ENCODE measurements around the gene TJP2.

The TJP2 gene

DNA sequence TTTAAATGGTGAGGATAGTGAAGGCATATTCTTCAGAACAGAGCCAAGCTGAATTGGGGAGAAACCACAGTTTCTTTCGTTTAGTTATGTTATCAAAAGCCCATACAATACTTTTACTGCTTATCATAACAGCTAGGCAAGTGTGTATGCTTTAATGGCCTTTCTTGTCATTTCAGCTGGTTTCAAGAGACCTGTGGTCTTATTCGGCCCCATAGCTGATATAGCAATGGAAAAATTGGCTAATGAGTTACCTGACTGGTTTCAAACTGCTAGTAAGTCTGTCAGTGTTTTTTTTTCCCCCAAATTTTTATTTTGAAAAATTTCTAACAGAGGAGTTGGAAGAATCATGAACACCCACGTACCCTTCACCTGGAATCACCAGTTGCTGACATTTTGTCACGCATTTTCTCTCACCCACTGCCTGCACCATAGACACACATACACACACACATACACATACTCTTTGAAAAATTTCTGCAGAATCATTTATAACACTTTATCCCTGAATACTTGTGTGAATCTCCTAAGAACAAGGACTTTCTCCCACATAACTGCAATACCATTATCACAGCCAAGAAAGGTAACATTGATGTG, 63.7 kb downstream of the TJP2 start:
- DNase-seq: no peak

DNA sequence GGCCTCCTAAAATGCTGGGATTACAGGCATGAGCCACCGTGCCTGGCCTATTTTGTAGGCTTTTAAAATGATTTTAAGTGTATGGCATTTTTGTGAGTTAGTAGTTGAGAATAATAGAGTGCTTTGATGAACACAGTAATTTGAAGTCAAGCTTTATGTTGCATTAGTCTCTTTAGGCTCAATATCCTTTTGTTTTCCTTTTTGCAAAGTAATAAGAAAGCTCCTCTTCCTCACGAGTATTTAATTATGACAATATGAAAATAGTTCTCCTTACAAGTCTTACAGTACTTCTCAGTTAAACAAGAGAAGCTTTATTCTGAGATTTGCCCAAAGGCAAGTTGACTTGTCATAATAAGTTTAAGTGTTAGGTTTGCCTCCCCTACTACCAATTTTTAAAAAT, 69.0 kb downstream of the TJP2 start:
- DNase-seq: no peak

DNA sequence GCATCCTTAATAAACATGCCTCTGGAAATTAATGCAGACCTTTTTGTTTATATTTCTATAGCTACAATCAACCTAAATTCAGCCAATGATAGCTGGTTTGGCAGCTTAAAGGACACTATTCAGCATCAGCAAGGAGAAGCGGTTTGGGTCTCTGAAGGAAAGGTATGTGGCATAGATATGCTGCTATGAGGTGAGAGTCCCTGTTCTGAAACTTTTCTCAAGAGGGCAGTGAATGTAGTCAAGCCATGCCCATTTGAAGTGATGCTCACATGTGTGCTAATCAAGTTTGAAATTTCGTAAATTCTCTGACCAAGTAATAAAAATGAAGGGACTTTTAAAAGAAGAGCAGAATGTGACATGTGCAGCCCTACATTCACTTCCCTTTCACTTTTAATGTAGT, 72.6 kb downstream of the TJP2 start:
- no peak for DNase-seq

DNA sequence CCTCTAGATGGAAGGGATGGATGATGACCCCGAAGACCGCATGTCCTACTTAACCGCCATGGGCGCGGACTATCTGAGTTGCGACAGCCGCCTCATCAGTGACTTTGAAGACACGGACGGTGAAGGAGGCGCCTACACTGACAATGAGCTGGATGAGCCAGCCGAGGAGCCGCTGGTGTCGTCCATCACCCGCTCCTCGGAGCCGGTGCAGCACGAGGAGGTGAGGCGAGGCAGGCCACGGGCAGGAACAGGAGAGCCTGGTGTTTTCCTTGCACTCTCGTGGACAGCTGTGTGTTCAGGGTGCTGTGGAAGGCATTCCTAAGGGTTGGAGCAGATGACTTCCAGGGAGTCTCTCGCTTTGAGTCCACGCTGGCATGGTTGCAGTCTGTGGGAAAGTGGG, 73.9 kb downstream of the TJP2 start:
- no peak for DNase-seq

DNA sequence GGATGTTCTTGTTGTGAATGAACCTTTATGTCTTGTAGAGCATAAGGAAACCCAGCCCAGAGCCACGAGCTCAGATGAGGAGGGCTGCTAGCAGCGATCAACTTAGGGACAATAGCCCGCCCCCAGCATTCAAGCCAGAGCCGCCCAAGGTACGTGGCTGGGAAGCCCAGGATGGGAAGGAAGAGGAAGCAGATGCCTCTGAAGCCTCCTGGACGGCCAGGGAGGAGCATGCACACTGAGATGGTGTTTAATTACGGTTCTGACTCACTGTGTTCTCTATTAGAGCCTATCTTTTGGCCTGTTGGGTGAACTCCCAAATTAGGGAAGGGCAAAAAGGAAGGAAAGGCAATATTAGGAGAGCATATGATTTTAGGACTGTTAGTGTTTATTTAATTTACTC, 75.3 kb downstream of the TJP2 start:
- no peak for DNase-seq

DNA sequence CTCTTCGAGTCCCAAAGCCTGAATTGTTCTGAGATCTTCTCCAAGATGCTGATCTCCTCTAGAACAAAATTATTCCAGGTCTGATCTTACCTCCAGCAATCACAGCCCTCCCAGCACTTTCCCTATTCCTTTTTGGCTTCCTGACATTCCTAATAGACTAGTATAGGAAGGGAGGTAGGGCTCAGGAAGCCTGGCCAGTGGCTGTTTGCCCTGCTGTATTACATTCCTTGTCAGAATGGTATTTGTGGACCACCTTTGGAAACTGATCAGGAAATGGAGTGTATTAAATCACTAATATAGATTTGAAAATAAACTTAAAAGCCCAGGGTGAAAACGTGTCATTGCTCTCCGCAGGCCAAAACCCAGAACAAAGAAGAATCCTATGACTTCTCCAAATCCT, 76.6 kb downstream of the TJP2 start:
- no peak for DNase-seq

DNA sequence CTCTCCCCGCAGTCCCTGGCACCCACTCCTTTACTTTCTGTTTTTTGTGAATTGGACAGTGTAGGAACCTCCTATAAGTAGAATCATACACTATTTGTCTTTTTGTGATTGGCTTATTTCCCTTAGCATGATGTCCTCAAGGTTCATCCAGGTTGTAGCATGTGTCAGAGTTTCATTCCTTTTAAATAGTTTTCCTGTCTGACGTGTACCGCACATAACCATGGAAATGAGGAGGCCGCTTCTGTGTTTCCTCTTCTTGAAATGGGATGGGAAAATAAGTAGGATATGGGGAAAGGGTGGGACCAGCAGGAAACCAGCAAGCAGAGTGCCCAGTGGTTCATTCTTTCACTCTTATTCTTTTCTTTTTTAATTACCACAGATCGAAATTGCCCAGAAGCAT, 78.4 kb downstream of the TJP2 start:
- DNase-seq: no peak

DNA sequence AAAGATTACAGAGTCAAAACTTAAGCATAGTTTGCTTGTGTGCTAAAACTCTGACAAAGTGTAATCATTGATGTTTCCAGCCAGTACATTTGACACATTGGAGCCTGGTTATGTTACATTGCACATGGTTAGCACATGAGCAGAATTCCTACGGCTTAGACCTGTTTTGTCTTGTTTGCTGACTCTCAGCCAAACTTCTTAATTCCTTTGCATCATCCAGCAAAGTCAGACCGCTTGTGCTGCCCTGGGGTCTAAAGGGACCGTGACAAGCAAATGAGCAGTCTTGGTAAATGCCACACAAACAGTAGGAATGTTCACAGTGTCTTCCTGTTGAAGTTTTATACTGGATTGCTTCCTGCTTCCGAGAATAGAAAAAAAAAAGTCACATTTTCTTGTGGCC, 79.0 kb downstream of the TJP2 start:
- no peak for DNase-seq

DNA sequence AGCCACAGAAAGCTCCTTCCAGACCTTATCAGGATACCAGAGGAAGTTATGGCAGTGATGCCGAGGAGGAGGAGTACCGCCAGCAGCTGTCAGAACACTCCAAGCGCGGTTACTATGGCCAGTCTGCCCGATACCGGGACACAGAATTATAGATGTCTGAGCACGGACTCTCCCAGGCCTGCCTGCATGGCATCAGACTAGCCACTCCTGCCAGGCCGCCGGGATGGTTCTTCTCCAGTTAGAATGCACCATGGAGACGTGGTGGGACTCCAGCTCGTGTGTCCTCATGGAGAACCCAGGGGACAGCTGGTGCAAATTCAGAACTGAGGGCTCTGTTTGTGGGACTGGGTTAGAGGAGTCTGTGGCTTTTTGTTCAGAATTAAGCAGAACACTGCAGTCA, 80.1 kb downstream of the TJP2 start:
- DNase-seq: no peak

DNA sequence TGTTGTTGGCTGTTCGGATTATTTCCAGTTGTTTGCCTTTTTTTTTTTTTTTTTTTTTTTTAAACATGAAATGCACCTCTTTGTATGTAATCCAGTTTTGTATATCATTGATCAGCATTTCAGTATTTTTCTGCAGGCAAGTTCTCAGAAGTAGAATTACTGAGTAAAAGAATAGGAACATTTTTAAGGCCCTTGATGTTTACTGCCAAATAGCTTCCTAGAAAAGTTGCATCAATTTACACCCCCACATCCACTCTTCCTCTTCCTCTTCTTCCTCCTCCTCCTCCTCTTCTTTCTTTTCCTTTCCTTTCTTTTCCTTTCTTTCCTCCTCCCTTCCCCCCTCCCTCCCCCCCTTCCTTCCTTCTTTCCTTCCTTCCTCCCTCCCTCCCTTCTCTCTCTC, 81.5 kb downstream of the TJP2 start:
- no peak for DNase-seq

DNA sequence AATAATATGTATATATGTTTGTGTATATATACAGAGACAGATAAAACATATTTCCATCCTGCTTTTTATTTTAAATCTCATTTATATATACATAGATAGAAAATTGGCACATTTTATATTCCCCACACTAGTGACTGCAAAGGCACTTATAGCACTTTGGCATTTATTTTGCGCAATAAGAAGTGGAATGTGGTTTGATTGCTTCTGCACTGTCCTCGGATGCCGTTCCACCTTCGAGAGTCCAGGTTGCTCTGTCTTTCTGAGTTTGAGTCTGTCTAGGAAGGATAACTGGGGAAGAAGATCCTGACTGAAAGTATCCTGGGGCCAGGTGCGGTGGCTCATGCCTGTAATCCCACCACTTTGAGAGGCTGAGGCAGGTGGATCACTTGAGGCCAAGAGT, 84.5 kb downstream of the TJP2 start:
- DNase-seq: no peak

DNA sequence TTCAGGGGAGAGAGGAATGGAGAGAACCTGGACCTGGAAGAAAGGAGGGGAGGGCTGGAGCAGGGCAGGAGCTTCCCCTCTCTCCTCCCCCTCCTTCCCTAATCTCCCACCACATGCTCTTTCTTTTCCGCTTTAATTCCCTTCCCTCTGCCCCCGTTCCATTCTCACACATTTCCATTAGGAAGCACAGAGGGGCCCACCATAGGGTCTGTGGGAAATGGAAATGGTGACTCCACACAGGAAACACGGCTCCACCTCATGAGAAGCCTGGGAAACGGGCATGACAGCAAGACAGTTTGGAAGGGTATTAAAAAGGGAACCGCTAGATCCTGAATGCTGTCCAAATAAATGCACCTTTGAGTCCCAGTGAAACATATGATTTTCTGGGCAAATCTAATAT, 86.1 kb downstream of the TJP2 start:
- no peak for DNase-seq

DNA sequence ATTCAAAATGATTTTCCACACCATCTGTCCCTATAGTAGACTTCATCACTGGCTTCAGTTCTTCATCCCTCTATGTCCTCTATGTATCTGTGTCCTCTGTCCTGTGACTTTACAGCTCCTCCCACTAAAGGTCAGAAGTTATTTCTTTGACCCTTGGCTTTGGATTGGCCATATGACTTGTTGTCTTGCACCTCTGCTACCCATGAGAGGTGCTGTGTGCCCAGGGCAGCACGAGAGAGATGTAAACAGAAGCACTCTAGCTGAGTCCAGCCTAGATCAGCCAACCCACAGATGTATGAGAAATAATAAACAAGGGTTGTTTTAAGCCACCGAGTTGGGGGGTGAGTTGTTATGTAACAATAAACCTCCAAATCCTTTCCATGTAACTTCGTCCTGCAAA, 87.6 kb downstream of the TJP2 start:
- DNase-seq: no peak

DNA sequence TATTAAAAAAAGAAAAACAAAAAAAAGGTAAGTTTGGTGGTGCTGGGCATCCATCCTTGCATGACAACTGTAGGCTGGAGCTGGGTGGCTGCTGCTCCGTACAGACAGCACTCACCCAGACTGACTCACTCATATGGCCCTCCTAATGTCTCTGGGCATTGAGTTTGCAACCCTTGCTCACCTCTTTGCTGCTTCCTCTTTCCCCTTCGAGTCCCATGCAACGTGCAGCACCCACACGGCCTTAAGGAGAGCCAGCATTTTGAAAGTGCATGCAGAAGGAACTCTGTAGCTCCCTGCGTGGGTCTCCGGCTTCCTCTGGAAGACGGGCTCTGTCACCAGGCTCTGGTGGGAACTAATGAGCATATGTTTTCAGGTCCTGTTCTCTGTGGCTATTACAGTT, 90.4 kb downstream of the TJP2 start:
- DNase-seq: no peak

DNA sequence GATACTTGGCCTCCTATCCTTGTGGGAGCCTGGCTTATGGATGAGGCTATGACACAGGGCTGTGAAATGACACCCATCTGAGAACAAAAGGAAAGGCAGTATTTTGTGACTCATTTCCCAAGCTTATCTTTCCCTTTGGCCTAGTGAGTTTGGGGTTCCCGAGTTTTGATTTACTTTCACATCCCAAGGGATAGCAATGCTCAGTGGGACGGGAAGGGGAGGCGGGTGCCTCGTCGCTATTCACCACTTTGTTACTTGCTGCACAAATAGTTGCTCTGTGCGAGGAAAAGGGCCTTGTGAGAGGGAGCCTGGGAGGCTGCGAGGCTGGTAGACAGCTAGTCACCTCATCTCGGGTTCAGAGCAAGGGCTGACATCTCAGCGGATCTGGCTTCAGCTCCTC, 91.8 kb downstream of the TJP2 start:
- no peak for DNase-seq

DNA sequence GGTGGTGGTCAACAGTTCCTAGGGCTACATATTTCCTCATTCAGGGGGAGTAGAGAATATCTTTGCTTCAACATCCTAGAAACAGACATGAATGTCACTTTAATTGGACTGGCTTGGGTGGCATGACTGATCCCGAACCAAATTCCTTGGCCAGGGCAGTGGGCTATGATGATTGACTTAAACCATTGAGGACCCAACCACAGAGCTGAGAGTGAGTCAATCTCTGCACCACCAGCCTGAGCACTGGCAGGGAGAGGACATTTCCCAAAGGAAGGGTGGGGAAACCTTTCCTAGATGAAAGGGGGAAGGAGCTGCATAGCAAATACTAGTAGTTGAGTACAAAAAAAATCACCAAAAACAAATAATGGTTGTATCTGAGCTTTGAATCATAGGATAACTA, 98.1 kb downstream of the TJP2 start:
- no peak for DNase-seq

DNA sequence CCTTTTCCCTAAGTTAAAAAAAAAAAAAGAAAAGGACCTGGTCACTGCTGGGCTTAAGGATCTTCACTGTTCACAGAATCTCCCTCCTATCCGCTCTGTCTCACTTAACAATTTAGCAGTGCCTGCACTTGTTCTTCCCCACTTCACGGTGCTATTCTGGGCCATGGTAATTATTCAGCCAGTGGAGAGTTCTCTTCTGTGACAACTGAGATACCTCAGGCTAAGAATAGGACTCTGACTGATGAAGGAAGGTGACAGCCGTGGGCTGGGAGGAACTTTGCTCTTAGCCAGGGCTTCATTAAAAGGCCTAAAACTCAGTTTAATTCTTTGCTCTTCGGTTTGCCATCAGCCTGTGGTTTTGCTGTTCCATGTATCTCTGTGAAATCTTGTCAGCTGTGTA, 99.1 kb downstream of the TJP2 start:
- DNase-seq: no peak

DNA sequence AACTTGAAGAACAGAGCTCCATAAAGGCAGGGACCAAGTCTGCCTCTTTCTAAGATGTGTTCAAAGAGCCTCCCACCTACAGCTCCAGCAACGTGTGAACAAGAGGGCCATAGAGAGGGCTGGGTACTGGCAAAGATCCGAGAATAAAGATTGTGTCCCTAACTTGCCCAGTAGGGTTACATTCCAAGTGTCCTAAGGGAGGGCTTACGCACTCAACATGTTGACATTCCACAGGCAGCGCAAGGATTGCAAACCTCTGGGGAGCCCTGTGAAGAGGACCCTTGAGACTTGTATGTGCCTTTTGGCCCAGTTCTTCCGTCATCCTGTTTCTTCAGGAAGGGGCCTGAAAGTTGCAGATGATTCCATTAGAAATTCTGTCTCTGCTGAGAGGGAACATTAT, 102.7 kb downstream of the TJP2 start:
- no peak for DNase-seq

DNA sequence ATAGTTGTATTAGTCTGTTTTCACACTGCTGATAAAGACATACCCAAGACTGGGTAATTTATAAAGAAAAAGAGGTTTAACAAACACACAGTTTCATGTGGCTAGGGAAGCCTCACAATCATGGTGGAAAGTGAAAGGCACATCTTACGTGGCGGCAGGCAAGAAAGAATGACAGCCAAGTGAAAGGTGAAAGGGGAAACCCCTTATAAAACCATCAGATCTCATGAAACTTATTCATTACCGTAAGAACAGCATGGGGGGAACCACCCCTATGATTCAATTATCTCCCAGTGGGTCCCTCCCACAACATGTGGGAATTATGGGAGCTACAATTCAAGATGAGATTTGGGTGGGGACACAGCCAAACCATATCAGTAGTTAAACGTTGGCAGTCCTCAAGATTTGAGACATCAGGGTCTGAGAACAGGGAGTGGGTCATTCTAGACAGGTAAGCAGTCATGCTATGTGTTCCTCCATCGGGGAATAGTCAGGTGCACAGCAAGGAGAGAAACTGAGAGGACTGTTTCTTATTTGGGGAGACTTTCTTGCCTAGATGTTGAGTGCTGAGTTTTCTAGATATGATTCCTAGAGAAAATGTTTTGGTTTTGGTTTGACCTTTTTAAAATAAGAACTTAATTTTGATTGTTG, 105.1 kb downstream of the TJP2 start:
- DNase-seq: no peak

DNA sequence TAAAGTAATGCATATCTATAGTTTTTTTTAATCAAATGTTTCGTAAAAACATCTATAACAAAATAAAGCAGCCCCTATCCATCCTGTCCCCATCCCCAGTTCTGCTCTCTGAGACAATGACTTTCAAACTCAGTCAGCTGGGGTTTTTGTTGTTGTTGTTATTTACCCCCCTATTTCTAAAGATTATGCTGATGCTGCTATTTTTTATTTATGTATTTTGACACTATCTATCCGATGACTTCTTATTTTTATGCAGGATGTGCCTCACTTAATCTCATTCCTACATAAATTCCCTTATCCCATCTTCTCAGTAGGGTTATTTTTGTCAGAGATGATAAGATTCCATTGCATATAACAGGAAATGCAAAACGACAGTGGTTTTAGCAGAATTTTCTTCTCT, 105.7 kb downstream of the TJP2 start:
- no peak for DNase-seq

DNA sequence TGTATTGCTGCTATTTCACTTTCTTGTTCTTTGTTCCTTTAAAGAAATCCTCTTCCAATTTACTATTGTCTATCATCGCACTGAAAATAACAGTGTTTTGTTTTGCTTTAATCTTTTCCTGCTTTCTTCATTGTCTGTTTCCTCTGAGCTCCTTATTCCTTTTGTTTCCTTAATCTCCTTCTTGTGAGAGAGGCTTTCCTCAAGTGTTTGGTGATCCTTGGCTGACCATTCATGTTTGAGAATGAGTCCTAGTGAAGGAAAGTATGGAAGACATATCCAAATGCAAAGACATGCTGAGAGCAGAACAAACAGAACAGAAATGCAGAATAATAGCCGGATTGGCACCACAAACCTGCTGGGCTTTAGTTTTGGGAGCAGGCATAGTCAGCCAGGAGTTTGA, 108.9 kb downstream of the TJP2 start:
- no peak for DNase-seq

DNA sequence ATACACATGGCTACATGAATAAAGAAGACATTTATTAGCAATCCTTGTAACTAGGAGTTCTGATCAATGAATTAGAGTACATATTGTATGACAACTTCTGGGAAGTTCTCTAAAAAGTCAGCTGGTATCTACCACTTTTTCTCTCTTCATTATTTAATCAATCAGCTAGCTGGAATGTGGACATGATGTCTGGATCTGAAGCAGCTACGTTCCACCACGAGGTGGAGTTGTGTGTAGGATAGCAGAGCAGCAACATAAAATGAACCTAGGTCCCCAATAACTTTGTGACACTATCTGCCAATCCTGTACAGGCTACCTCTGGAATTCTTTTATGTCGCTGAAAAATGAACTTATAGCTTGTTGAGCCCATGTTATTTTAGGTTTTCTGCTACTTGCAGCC, 118.0 kb downstream of the TJP2 start:
- no peak for DNase-seq

DNA sequence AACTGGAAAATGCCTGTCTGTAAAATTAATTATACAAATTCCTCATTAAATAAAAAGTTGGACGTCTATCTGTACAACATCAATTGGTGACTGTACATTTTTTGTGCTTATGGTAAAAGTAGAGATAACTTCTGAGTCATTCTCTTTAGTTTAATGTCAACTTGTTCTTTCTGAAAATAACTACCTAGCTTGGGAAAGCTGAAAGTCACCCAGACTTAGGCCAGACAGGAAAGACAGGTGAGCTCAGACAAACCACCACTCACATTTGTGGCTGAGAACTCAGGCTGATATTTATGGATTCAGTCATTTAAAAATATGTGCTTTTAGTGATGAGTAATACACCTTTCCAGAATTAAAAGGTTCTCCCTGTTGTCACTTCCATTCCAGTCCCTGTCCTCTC, 119.1 kb downstream of the TJP2 start:
- no peak for DNase-seq

DNA sequence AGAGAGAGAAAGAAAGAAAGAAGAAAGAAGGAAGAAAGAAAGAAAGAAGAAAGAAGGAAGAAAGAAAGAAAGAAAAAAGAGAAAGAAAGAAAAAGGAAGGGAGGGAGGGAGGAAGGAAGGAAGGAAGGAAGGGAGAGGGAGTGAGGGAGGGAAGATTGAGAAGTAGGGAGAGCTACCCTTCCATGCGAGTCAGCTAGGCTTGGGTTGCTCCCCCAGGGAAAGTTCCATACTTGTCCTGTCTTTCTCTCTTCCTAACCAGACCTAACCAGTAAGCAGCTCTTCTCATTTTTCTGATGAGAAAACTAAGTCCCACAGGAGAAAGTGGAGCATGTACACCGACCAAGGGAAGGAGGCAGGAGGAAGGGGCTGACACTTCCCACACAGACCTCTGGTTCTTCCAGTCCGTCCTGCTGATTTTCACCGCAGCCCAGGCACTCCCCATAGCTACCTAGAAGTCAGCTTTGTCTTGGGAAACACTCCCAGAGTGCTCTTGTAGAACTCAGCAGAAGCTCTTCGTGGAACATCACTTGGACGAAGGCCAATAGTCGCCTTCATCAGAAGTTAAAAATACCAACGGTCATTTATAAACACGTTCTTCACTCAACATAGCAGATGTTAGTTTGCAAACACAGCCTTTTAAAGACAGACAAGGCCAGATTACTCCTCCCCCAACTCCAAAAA, 121.9 kb downstream of the TJP2 start:
- DNase-seq: no peak

Data from activated effector memory CD4-positive, alpha-beta T cell treated with anti-CD3 and anti-CD28 coated beads, Interleukin-2, amount 50 U/mL, for 16 hours (primary cell).